Measurements from ENCODE around the gene TMEM17.

DNA sequence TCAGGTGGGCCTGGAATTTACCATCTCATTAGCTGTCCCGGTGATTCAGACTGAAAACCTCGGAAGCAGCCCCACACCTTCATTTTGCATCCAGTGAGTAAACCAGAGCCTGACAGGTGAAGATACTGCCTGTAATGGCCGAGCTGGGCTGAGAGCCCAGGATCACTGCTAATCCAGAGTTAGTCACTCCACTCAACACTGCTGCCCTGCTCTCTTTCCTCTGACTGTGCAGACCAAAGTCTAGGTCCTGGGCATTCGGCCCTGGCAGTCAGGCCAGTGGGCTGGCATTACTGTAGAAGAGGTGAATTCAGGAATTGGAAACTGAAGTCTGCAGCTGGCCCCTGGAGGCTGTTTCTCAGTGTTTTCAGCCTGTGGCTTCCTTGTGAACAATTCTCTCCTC lies 44.3 kb downstream of the TMEM17 start:
- TF ChIP-seq TCF12 (IDR thresholded peaks at IDR 0.05): peak; percentile 60
- TF ChIP-seq MXI1 (IDR thresholded peaks at IDR 0.05; ENCODE audit: low read depth, low read length): no peak
- TF ChIP-seq, protein P1, sequence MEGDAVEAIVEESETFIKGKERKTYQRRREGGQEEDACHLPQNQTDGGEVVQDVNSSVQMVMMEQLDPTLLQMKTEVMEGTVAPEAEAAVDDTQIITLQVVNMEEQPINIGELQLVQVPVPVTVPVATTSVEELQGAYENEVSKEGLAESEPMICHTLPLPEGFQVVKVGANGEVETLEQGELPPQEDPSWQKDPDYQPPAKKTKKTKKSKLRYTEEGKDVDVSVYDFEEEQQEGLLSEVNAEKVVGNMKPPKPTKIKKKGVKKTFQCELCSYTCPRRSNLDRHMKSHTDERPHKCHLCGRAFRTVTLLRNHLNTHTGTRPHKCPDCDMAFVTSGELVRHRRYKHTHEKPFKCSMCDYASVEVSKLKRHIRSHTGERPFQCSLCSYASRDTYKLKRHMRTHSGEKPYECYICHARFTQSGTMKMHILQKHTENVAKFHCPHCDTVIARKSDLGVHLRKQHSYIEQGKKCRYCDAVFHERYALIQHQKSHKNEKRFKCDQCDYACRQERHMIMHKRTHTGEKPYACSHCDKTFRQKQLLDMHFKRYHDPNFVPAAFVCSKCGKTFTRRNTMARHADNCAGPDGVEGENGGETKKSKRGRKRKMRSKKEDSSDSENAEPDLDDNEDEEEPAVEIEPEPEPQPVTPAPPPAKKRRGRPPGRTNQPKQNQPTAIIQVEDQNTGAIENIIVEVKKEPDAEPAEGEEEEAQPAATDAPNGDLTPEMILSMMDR (IDR thresholded peaks at IDR 0.05): no peak
- no peak for TF ChIP-seq CHD2 (IDR thresholded peaks at IDR 0.05; ENCODE audit: low read length, partially characterized antibody)

Data from SK-N-SH (cell line).